HG02763 (cell line): ENCODE data around the gene FAM234A.

ENCODE experiments used
- ATAC-seq: cut with Tn5 transposase; IDR thresholded peaks from one replicate; pipeline ENCODE4 v1.9.1; 2021; ENCODE audit warnings: mild to moderate bottlenecking, moderate library complexity; ENCODE audit not compliant: unreplicated experiment

Gene FAM234A

GRCh38 chr16:280552-280951 lies 45.9 kb downstream of the FAM234A start, which contains the start of gene ARHGDIG:
Gene ARHGDIG, plus strand, starts transcription at chr16:280591. Its CDS starts 90 bp downstream, at chr16:280681.
- ATAC-seq = no peak

DNA sequence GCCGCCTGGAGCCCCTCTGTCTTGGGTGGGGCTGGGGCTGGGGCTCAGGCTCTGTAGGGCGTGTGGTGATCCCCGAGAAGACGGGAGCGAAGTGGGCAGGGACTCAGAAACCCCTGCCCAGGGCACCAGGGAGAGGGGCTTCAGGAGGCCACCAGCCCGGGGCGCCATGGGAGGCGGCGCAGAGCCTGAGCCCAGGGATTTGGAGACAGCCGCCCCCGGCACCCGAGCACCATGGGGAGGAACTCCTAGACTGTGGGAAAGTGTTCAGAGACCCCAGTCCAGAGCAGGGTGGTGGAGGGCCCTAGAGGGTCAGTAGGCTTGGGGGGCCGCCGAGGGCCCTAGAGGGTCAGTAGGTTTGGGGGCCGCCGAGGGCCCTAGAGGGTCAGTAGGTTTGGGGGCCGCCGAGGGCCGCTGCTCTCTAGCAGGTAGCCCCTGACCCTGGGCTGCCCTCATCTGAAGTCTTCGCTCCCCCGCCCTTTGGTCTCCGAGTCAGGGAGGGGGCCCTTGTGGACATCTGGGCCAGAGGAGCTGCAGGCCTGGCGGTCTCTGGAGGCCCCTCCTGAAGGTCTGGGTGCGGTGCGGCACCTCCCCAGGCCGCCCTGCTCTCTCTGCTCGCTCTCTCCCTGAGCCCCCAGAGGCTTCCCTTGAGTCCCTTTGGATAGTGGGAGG lies 46.5 kb downstream of the FAM234A start:
- no peak for ATAC-seq

DNA sequence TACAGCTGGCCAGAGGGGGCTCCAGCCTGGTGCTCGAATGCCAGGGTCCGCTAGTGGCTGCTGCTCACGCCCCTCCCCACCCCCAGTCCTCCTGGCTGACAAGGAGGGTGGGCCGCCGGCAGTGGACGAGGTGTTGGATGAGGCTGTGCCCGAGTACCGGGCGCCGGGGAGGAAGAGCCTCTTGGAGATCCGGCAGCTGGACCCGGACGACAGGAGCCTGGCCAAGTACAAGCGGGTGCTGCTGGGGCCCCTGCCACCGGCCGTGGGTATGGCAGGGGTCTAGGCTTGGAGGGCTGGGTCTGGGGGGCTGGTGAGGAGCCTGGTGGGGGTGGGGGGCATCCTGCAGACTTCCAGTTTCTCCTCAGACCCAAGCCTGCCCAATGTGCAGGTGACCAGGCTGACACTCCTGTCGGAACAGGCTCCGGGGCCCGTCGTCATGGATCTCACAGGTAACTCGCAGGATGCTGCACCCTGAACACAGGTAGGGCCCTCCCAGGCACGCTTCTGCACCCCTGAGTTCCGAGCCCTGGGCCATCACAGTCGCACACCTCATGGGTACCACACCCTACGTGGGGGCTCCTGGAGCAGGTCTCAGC lies 47.1 kb downstream of the FAM234A start:
- no peak for ATAC-seq

DNA sequence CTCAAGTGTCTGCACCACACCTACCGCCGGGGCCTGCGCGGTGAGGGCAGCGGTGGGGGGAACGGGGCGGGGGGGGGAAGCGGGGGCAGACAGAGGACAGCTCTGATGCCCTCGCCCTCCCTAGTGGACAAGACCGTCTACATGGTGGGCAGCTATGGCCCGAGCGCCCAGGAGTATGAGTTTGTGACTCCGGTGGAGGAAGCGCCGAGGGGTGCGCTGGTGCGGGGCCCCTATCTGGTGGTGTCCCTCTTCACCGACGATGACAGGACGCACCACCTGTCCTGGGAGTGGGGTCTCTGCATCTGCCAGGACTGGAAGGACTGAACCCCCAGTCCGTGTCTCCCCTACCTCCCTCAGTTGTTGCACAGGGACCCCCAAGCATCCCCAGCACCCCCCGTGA lies 47.9 kb downstream of the FAM234A start:
- no peak for ATAC-seq

DNA sequence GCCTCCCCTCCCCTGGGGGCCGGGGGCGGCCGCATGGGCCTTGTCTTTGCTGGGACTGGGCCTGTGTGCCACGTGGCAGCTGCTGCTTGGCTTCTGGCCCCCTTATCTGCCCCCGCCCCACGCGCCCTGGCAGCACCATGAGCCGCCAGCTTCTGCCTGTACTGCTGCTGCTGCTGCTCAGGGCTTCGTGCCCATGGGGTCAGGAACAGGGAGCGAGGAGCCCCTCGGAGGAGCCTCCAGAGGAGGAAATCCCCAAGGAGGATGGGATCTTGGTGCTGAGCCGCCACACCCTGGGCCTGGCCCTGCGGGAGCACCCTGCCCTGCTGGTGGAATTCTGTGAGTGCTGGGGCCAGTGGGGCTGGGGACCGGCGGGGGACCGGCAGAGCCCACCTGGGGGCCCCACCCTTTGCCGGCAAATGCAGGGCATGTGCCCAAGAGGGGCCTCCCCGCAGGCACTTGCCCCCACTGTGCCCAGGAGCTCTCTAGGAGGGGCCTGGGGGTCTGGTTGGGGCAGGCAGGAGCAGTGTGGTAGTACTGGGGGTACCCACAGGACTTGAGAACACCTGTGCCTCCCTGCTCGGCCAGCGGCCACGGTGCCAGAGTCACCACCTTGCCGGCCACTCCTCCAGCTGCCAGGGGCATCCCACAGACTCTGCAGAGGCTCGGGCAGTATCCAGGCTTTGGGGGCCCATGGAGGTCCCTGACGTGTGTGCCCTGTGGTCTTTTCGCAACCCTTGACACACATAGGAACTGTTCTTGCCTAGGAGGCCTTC lies 48.6 kb downstream of the FAM234A start, which contains the start of gene PDIA2:
TSS of gene PDIA2 (plus strand) at position 132 of the 773 bp plus-strand sequence. CDS start at position 138, 6 bp downstream.
- no peak for ATAC-seq

DNA sequence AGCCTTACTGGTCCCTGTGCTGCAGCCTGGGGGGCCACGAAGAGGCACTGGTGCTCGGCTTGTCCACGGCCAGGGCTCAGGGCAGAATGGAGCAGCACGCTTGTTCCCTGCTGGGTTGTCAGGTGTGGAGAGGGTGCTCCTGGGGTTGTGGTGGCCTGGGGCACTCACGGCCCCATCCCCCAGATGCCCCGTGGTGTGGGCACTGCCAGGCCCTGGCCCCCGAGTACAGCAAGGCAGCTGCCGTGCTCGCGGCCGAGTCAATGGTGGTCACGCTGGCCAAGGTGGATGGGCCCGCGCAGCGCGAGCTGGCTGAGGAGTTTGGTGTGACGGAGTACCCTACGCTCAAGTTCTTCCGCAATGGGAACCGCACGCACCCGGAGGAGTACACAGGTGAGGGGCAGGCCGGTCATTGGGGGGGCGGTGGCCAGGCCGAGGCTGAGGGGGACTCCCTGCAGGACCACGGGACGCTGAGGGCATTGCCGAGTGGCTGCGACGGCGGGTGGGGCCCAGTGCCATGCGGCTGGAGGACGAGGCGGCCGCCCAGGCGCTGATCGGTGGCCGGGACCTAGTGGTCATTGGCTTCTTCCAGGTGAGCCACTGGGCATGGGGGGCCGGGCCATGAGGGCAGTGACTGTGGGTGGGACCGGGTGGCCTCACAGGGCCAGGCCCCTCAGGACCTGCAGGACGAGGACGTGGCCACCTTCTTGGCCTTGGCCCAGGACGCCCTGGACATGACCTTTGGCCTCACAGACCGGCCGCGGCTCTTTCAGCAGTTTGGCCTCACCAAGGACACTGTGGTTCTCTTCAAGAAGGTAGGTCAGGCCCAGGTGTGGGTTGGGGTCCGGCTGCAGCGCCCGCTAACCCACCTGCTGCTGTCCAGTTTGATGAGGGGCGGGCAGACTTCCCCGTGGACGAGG lies 49.8 kb downstream of the FAM234A start:
- ATAC-seq = no peak

- ATAC-seq = no peak
Observed at GRCh38 chr16:285146-286055, 50.8 kb downstream of the FAM234A start.

DNA sequence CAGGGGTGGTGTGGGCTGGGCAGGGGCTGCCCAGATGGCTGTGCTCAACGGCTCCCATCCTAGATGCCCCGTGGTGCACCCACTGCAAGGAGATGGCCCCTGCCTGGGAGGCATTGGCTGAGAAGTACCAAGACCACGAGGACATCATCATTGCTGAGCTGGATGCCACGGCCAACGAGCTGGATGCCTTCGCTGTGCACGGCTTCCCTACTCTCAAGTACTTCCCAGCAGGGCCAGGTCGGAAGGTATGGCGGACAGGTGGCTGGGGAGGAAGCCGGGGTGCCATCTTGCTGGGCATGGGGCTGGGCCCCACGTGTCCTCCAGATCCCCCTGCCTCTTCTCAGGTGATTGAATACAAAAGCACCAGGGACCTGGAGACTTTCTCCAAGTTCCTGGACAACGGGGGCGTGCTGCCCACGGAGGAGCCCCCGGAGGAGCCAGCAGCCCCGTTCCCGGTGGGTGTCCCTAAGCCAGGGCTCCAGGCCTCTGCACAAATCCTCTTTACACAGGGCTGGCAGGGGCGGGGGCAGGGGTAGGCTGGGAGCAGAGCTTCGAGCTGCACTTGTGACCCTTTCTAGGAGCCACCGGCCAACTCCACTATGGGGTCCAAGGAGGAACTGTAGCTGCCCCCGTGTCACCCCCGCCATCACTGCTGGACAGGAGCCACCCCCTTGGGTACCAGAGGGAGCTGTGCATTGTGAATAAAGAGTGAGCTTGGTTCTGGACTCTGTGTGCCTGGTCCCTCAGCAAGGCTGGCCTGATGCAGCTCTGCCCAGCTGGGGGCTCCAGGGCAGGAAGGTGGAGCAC lies 52.1 kb downstream of the FAM234A start:
- ATAC-seq = no peak

- ATAC-seq = no peak
Observed at GRCh38 chr16:287298-287811, 52.7 kb downstream of the FAM234A start.

DNA sequence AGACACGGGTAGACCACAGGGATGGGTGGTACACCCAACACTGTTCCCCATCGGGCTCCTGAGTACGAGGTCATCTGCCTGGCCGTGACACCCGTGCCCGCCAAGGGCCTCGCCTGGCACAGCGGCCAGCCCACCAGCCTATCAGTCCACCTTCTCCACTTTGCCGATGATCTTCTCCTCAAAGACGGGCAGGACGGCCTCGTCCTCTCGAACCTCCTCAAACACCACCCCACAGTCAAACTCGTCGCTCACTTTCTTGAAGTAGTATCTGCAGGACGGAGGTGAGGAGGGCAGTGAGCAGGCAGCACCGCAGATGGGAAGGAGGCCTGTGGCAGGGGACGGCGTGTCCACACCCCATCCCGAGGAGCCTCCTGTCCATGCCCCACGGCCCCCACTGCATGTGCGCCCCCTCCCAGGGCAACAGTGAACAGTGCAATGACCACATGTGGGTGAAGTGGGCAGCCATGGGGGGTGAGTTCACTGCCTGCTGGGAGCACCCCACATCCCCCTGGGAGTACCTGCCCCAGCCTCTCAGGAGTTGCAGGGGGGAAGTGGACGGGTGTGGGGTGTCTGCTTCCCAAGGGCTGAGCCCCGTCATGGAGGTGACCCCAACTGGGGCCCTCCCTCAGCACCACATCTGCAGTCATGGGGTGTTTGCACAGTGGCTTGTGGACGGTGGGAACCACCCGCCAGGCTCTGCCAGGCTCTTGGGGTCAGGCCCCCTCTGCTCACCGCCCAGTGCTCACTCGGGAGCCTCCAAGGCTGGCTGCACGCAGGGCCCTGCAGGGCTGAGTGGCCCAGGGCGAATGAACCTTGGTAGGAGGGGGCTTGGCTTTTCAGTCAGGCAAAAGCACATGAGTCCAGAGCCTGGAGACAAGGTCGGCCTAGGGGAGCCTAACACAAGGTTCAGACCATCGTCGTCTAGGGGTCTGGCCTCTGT lies 53.6 kb downstream of the FAM234A start:
- no peak for ATAC-seq

GRCh38 chr16:289395-289997 lies 54.9 kb downstream of the FAM234A start:
- ATAC-seq = no peak

DNA sequence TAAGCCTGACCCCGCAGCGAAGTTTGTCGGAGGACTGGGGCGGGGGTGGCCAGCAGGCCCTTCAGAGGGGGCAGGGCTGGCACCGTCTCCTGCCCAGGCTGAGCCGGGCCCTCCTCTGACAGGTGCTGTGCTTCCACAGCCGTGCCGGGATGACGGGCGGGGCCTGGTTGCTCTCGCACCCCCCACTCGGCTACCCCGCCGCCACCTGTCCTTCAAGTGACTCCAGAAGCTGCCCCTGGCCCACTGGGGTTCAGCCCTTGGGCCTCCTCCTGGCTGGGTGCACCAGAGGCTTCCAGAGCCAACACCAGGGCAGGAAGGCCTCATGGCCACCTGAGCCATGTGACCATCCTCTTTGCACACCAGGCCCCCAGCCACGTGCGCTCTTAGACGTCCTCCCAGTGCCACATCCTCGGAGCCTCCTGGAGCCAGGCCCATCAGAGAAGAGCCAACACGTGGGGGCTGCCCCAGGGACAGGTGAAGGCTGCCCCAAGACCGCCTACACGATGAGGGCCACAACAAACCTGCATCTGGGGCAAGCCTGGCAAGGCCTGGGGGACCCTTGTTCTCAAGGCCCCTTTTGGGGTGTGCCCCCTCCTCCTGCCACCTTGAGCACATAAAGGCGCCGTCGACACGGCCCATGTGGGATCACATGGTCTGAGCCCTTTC lies 55.5 kb downstream of the FAM234A start:
- no peak for ATAC-seq

DNA sequence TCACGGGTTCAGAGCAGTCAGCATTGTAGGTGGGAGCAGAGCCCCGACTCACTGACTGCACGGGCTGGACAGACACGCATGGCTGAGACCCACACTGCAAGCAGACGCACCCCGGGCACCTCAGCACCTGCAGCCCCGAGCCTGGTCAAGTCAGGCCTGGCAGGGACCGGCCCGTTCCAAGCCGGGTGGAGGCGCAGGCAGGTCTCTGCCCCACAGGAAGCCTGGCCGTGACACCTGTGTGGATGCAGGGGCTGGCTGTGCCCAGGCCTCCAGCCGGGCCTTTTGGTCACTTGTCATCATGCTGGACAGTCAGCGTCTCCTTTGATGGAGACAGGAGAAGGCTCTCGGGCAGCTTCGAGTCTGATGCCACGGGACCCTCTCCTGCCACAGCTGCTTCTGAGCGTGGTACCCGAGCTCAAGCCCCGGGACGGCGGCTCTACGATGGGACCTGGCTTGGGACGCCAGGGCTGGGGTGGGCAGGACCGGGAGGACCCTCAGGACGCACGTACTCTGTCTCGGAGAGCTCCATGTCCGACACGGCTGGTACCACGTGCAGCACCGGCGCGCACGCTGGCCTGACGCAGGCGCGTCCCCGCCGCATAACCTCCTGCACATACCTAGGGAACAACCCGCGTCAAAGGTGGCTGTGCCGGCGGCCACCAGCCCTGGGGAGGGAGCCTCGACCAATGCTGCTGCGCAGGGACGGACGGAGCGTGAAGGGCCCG lies 56.2 kb downstream of the FAM234A start:
- no peak for ATAC-seq

DNA sequence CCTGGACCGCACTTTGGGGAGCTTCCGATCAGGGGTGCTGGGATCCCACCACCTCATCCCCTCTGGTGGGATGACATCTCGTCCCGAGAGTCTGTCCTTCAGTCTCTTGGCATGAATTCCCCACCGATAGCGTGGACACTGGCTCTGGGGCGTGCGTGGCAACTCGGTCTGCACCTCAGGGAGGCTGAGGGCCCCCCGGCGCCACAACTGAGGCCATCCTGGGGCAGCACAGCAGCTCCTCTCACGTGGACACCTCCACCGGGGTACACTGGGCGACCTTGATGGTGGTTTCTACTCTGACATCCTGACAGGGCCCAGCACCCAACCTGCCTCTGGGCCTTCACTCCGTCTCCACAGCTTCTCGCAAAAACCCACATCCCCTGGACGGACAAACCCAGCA lies 56.9 kb downstream of the FAM234A start:
- no peak for ATAC-seq

DNA sequence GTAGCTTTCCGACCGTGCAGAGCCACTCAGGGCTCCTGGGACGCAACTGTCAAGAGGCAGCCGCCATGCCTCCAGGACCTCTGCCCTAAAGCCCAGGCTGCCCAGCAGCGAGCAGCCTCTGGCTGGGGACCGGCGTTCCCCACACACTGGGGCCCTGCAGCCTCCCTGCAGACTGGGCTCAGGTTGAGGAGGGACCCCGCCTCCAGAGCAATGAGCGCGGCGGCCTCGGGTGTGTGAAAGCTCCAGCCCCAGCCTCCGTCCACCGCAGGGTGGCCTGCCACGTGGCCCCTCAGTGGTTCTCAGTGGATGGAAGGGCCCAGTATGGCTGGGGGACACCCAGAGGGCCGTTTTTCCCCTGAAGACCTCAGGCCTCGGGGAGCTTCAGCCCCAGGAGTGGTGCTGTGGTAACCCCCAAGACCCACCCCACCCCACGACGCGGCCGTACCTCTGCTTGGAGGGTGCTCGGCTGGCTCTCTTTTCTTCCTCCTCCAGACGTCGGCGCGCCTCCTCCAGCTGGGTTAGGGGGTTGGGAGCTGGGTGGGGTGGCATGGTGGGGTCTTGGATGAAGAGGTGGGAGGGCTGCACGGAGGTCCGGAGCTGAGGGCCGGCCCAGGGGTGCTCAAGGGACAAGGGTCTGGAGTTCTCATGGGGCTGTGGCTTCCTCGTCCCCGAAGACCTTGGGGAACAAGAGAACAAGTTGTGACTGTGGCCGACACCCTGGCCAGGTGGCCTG lies 58.6 kb downstream of the FAM234A start:
- ATAC-seq = no peak
